Erythroblast (primary cell): Measurements from ENCODE around the gene KIF4A.
"Not testable (repeated sequence)": the region's sequence is repeated elsewhere in the genome, so short reads cannot be mapped to it uniquely, and the experiment has no call there.

ENCODE experiments used
- DNase-seq, 2 experiments: peaks; one replicate each; lab custom pipeline; 2025; lab: John Stamatoyannopoulos, UW
- GATA1 ChIP-seq: IDR thresholded peaks from 2 replicates; pipeline ENCODE4 v1.6.1; 2011; ENCODE audit warnings: low read depth, mild to moderate bottlenecking, control low read depth, low read length, moderate library complexity
- POLR2A ChIP-seq: IDR thresholded peaks from 2 replicates; pipeline ENCODE4 v1.6.1; 2011; ENCODE audit warnings: mild to moderate bottlenecking, low read length

KIF4A gene

GRCh38 chrX:70331161-70331560 lies 41.3 kb downstream of the KIF4A start:
- no peak for TF ChIP-seq POLR2A
- TF ChIP-seq GATA1, result no peak
- no peak for DNase-seq

DNA sequence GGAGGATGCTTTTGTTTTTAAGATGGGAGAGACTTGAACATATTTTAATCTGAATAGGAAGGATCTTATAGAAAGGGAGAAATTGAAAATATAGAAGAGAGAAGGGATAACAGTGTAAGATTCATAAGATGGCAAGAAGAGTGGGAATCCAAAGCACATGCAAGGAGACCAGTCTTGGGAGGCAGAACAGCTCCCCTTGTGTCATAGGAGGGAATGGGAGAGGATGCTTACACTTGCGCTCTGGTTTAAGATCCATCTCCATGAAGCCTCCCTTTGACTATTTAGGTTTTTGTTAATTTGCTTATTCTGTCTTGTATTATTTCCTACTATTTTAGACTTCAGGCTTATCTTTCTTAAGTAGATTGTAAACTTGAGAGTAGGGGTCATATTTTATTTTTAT lies 42.7 kb downstream of the KIF4A start:
- TF ChIP-seq GATA1, result no peak
- no peak for TF ChIP-seq POLR2A

GRCh38 chrX:70336767-70337166 lies 46.9 kb downstream of the KIF4A start:
- DNase-seq, result no peak
- TF ChIP-seq GATA1, result no peak
- no peak for TF ChIP-seq POLR2A

More for the DNA sequence above, 42.7 kb downstream of the KIF4A start:
- DNase-seq, result peak in 1 of 2 experiments; percentile 0

DNA sequence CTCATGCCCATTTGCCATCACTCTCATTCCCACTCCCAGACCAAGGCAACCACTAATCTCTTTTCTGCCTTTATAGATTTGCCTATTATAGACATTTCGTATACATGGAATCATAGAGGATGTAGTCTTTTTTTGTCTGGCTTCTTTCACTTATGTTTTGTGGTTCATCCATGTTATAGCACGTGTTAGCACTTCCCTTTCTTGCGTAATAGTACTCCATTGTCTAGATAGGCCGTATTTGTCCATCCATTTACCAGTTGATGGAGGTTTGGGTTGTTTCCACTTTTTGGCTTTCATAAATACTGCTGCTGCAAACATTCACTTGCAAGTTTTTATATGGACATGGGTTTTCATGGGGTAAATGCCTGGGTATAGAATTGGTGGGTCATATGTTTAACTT lies 48.4 kb downstream of the KIF4A start:
- no peak for TF ChIP-seq POLR2A
- no peak for TF ChIP-seq GATA1
- no peak for DNase-seq

GRCh38 chrX:70343435-70343834 lies 53.5 kb downstream of the KIF4A start:
- DNase-seq, result no peak
- TF ChIP-seq POLR2A (no peak), GATA1 (no peak)

DNA sequence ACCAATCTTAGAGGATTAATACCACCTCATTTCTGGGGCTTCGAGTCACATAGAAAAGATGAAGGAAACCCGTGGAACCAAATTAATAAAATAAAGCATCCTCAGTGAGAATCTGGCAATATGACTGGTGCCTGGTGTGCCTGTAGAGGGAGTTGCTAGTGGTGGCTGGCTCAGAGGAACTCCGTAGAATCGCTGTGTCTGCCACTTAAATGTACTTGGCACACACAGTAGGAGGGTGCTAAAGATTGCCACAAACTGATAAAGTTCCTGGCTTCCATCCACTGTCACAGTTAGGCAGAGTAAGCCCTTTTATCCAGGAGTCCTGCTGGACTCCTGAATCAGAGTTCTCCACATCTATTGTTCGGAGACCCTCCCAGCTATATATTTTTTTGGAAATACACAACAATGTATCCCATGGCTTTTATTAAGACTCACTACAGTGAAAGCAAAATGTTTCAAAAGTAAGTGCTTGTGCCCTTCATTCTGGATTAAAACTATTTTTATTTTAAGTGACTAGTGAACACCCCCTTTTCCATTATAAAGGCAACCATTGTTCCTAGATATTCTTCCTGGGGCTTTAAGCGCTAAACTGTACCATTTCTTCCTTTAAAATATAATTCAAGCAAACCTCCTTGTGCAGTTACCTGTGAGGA lies 56.6 kb downstream of the KIF4A start:
- no peak for DNase-seq
- no peak for TF ChIP-seq POLR2A
- no peak for TF ChIP-seq GATA1

- not testable (repeated sequence) for DNase-seq
These were observed 58.9 kb downstream of the KIF4A start for GRCh38 chrX:70348825-70349224.

DNA sequence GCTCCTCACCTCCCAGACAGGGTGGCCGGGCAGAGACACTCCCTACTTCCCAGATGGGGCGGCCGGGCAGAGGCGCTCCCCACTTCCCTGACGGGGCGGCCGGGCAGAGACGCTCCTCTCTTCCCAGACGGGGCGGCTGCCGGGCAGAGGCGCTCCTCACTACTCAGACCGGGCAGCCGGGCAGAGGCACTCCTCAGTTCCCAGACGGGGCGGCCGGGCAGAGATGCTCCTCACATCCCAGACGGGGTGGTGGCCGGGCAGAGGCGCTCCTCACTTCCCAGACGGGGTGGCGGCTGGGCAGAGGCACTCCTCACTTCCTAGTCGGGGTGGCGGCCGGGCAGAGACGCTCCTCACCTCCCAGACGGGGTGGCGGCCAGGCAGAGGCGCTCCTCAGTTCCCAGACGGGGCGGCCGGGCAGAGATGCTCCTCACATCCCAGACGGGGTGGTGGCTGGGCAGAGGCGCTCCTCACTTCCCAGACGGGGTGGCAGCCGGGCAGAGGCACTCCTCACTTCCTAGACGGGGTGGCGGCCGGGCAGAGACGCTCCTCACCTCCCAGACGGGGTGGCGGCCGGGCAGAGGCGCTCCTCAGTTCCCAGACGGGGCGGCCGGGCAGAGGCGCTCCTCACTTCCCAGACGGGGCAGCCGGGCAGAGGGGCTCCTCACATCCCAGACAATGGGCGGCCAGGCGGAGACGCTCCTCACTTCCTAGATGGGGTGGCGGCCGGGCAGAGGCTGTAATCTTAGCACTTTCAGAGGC lies 59.6 kb downstream of the KIF4A start:
- DNase-seq, result not testable (repeated sequence)

DNA sequence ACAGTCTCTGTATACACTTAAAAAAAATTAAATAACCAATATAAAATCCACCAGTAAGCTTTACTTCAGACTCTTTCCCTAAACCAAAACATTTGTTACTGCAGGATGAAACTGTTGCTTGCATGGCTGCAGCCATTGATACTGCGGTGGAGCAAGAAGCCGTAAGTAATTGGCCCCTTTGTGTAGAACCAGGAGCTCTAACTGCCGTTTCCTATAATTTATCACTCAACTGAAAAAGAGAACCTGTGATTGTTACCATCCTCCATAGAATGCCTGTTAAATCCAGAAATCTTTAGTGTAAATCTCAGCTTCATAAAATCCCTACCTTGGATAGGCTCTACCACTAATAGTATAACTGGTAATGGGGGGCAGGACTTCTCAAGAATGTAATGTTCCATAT lies 62.6 kb downstream of the KIF4A start:
- TF ChIP-seq GATA1, result no peak
- no peak for TF ChIP-seq POLR2A

GRCh38 chrX:70353514-70353913 lies 63.6 kb downstream of the KIF4A start:
- no peak for DNase-seq
- TF ChIP-seq POLR2A, result no peak
- no peak for TF ChIP-seq GATA1

More for the DNA sequence above, 62.6 kb downstream of the KIF4A start:
- no peak for DNase-seq

DNA sequence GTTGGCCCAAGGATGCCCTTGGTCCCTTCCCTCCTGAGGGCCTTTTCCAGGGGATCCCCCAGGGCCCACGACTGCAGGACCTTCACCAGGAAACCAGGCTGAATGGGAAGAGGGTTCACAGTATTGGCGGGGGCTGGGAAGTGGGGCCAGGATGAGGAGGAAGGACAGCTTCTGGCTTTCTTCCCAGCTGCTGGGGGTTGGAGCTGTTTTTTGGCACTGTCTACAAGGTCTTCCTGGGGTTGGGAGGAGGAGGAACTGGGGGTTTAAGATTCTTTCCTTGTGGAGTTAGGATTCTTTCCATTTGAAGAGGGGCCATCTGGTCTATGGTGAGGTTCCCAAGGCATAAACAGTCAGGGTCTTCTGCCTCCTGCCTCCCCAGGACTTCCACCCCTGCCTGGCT lies 64.8 kb downstream of the KIF4A start:
- DNase-seq, result no peak
- TF ChIP-seq POLR2A (no peak), GATA1 (no peak)

DNA sequence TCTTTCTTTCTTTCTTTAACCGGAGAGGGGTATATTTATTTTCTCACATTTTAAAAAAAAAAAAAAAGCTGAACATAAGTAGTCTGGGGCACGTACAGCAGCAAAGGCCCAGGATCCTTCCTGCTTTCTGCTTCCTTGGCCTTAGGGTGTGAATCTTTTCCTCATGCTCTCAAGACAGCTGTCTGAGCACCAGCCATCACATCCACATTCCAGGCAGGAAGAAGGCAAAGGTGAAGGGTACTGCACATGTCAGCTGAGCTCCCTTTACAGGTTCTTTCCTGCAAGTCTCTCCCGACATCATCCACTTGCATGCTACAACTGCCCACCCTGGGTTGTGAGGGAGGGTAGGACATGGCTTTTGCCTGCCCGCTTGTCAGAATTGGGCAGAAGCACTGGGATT lies 69.6 kb downstream of the KIF4A start:
- no peak for DNase-seq
- TF ChIP-seq GATA1, result no peak
- TF ChIP-seq POLR2A, result no peak

DNA sequence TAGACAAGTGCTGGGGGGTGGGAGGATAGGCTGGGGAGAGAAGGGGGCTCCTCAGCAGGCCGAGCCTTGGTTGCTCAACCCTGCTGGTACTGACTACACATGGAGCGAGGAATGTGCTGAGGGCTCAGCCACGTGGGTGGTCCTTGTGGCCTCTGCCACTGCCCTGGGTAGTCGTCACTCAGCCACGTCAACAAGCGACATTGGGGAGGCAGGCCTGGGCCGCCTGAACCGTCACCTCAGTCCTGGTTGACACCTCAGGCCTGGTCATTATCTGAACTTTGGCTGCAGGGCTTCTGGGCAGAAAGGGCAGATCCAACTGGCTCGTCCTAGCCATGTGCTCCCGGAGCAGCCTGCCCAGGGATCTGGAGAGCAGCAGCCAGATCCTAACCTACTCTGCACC lies 70.5 kb downstream of the KIF4A start:
- TF ChIP-seq GATA1 (no peak), POLR2A (no peak)
- no peak for DNase-seq

DNA sequence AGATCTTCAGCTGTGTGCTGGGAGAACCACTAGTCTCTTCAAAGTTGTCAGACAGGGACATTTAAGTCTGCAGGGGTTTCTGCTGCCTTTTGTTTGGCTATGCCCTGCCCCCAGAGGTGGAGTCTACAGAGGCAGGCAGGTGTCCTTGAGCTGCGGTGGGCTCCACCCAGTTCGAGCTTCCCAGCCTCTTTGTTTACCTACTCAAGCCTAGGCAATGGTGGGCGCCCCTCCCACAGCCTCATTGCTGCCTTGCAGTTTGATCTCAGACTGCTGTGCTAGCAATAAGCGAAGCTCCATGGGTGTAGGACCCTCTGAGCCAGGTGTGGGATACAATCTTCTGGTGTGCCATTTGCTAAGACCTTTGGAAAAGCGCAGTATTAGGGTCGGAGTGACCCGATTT lies 78.8 kb downstream of the KIF4A start:
- not testable (repeated sequence) for DNase-seq

DNA sequence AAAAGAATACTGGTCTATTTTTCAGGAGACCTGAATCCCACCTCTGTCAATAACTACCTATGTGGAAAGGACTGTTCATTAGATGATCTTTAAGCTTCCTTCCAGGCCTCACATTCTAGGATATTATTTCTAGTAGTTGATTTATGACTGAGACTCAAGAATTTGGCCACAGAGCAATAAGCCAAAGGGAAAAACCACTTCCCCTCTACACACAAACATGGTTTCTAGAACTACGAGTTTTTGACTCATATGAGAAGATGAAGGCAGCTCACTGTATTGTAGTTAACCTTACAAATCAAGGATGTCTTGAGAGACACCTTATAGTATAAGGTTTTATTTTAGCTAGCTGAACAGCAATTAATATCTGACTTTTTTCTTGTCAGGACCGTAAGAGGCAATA lies 96.3 kb downstream of the KIF4A start:
- TF ChIP-seq POLR2A (no peak), GATA1 (no peak)
- DNase-seq, result no peak

DNA sequence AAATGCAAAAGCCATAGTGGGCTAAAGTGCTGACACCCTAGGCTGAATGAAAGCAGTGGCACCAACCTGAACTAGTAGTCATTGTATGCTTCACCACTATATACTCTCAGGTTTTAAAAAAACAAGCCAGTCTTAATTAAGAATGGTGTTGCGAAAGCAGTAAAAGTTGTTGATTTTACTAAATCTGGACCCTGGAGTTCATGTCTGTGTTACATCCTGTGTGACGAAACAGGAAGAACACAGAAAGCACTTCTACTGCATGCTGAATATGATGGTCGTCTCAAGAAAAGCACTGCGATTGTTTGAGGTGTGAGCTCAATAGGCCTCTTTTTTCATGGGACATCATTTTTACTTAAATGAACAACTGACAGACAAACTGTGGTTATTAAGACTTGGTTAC lies 109.0 kb downstream of the KIF4A start:
- TF ChIP-seq GATA1 (no peak), POLR2A (no peak)
- no peak for DNase-seq

DNA sequence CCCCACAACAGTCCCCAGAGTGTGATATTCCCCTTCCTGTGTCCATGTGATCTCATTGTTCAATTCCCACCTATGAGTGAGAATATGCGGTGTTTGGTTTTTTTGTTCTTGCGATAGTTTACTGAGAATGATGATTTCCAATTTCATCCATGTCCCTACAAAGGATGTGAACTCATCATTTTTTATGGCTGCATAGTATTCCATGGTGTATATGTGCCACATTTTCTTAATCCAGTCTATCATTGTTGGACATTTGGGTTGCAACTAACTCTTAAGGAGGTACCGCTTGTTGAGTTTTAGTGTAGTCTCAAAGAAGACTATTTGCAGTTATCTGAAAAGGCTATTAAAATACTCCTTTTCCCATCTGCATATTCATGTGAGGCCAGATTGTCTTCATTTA lies 110.3 kb downstream of the KIF4A start:
- not testable (repeated sequence) for DNase-seq
